Activated naive CD4-positive, alpha-beta T cell treated with anti-CD3 and anti-CD28 coated beads, Interleukin-2, amount 50 U/mL, for 24 hours (primary cell): Measurements from ENCODE around the gene ZNF407.
"Not testable (repeated sequence)": the region's sequence is repeated elsewhere in the genome, so short reads cannot be mapped to it uniquely, and the experiment has no call there.

Experiments used
- H3K27ac Mint-ChIP-seq: one replicate; pipeline ENCODE4 v1.8.0; 2021; ENCODE audit warnings: mild to moderate bottlenecking, mixed read lengths
- H3K27me3 Mint-ChIP-seq: one replicate; pipeline ENCODE4 v1.8.0; 2021; ENCODE audit warnings: mixed read lengths
- H3K36me3 Mint-ChIP-seq: one replicate; pipeline ENCODE4 v1.8.0; 2021; ENCODE audit warnings: mixed read lengths
- H3K4me1 Mint-ChIP-seq: one replicate; pipeline ENCODE4 v1.8.0; 2021; ENCODE audit warnings: mixed read lengths
- H3K4me3 Mint-ChIP-seq: one replicate; pipeline ENCODE4 v1.8.0; 2021; ENCODE audit warnings: mild to moderate bottlenecking, mixed read lengths
- H3K9me3 Mint-ChIP-seq: one replicate; pipeline ENCODE4 v1.8.0; 2021; ENCODE audit warnings: mixed read lengths

ZNF407 gene

GRCh38 chr18:75097491-75098225 lies 500.0 kb downstream of the ZNF407 start:
- Mint-ChIP-seq H3K9me3 (peaks cover 16% of the 10 kb centered on the region), H3K27me3 (no peaks in the 10 kb centered on the region), H3K4me1 (no peaks in the 10 kb centered on the region), H3K4me3 (no peak overlapping the region), H3K27ac (no peak overlapping the region), H3K36me3 (peaks cover 9% of the 10 kb centered on the region)

GRCh38 chr18:75100832-75101630 lies 503.4 kb downstream of the ZNF407 start:
- Mint-ChIP-seq H3K27me3 (no peaks in the 10 kb centered on the region), H3K4me1 (no peaks in the 10 kb centered on the region), H3K9me3 (peaks cover 11% of the 10 kb centered on the region), H3K27ac (no peak overlapping the region), H3K4me3 (no peak overlapping the region), H3K36me3 (peaks cover 5% of the 10 kb centered on the region)

GRCh38 chr18:75101916-75102315 lies 504.2 kb downstream of the ZNF407 start:
- Mint-ChIP-seq H3K36me3 (peaks cover 5% of the 10 kb centered on the region), H3K4me1 (no peaks in the 10 kb centered on the region), H3K27me3 (no peaks in the 10 kb centered on the region), H3K4me3 (no peak overlapping the region), H3K9me3 (peaks cover 11% of the 10 kb centered on the region), H3K27ac (no peak overlapping the region)

GRCh38 chr18:75104029-75104428 lies 506.4 kb downstream of the ZNF407 start:
- not testable (repeated sequence) for H3K4me1 Mint-ChIP-seq, H3K4me3 Mint-ChIP-seq, H3K27me3 Mint-ChIP-seq, H3K36me3 Mint-ChIP-seq, H3K27ac Mint-ChIP-seq
- H3K9me3 Mint-ChIP-seq, result peaks cover 11% of the 10 kb centered on the region

GRCh38 chr18:75104483-75104882 lies 506.8 kb downstream of the ZNF407 start:
- H3K27ac Mint-ChIP-seq, result no peak overlapping the region
- H3K27me3 Mint-ChIP-seq, result peaks cover 1% of the 10 kb centered on the region
- H3K4me3 Mint-ChIP-seq, result no peak overlapping the region
- no peaks in the 10 kb centered on the region for H3K4me1 Mint-ChIP-seq
- H3K36me3 Mint-ChIP-seq, result peaks cover 5% of the 10 kb centered on the region
- peaks cover 11% of the 10 kb centered on the region for H3K9me3 Mint-ChIP-seq

- no peaks in the 10 kb centered on the region for H3K4me1 Mint-ChIP-seq
- H3K27me3 Mint-ChIP-seq, result peaks cover 1% of the 10 kb centered on the region
- peaks cover 5% of the 10 kb centered on the region for H3K36me3 Mint-ChIP-seq
- H3K9me3 Mint-ChIP-seq, result peaks cover 11% of the 10 kb centered on the region
- no peak overlapping the region for H3K4me3 Mint-ChIP-seq
- no peak overlapping the region for H3K27ac Mint-ChIP-seq
These were observed 508.0 kb downstream of the ZNF407 start for GRCh38 chr18:75105551-75106254.

- H3K36me3 Mint-ChIP-seq, result peaks cover 2% of the 10 kb centered on the region
- H3K4me1 Mint-ChIP-seq, result no peaks in the 10 kb centered on the region
- no peak overlapping the region for H3K27ac Mint-ChIP-seq
- H3K9me3 Mint-ChIP-seq, result peaks cover 4% of the 10 kb centered on the region
- H3K27me3 Mint-ChIP-seq, result peaks cover 1% of the 10 kb centered on the region
- H3K4me3 Mint-ChIP-seq, result no peak overlapping the region
These were observed 509.1 kb downstream of the ZNF407 start for GRCh38 chr18:75106746-75107145.

GRCh38 chr18:75107196-75107930 lies 509.7 kb downstream of the ZNF407 start:
- Mint-ChIP-seq H3K4me1 (no peaks in the 10 kb centered on the region), H3K36me3 (no peaks in the 10 kb centered on the region), H3K4me3 (no peak overlapping the region), H3K27ac (no peak overlapping the region), H3K27me3 (peaks cover 1% of the 10 kb centered on the region), H3K9me3 (no peaks in the 10 kb centered on the region)

GRCh38 chr18:75107931-75108276 lies 510.2 kb downstream of the ZNF407 start:
- Mint-ChIP-seq H3K27ac (no peak overlapping the region), H3K9me3 (no peaks in the 10 kb centered on the region), H3K4me3 (no peak overlapping the region), H3K36me3 (no peaks in the 10 kb centered on the region), H3K4me1 (no peaks in the 10 kb centered on the region), H3K27me3 (peaks cover 1% of the 10 kb centered on the region)

- H3K27me3 Mint-ChIP-seq, result peaks cover 1% of the 10 kb centered on the region
- no peaks in the 10 kb centered on the region for H3K9me3 Mint-ChIP-seq
- no peaks in the 10 kb centered on the region for H3K36me3 Mint-ChIP-seq
- H3K4me1 Mint-ChIP-seq, result no peaks in the 10 kb centered on the region
- no peak overlapping the region for H3K4me3 Mint-ChIP-seq
- no peak overlapping the region for H3K27ac Mint-ChIP-seq
These were observed 511.1 kb downstream of the ZNF407 start for GRCh38 chr18:75108579-75109318.

GRCh38 chr18:75109319-75109691 lies 511.6 kb downstream of the ZNF407 start:
- Mint-ChIP-seq H3K36me3 (no peaks in the 10 kb centered on the region), H3K4me1 (no peaks in the 10 kb centered on the region), H3K27me3 (peaks cover 1% of the 10 kb centered on the region), H3K4me3 (no peak overlapping the region), H3K9me3 (no peaks in the 10 kb centered on the region), H3K27ac (no peak overlapping the region)

- Mint-ChIP-seq H3K4me3 (no peak overlapping the region), H3K36me3 (no peaks in the 10 kb centered on the region), H3K9me3 (no peaks in the 10 kb centered on the region), H3K27ac (no peak overlapping the region), H3K27me3 (peaks cover 1% of the 10 kb centered on the region), H3K4me1 (no peaks in the 10 kb centered on the region)
These were observed 512.1 kb downstream of the ZNF407 start for GRCh38 chr18:75109819-75110218.

GRCh38 chr18:75110311-75110710 lies 512.6 kb downstream of the ZNF407 start:
- no peaks in the 10 kb centered on the region for H3K36me3 Mint-ChIP-seq

GRCh38 chr18:75110846-75111415 lies 513.3 kb downstream of the ZNF407 start:
- Mint-ChIP-seq H3K27ac (no peak overlapping the region), H3K4me3 (no peak overlapping the region), H3K4me1 (no peaks in the 10 kb centered on the region), H3K36me3 (no peaks in the 10 kb centered on the region), H3K9me3 (no peaks in the 10 kb centered on the region), H3K27me3 (peaks cover 1% of the 10 kb centered on the region)

More at GRCh38 chr18:75110311-75110710, 512.6 kb downstream of the ZNF407 start:
- no peak overlapping the region for H3K4me3 Mint-ChIP-seq
- H3K27me3 Mint-ChIP-seq, result peaks cover 1% of the 10 kb centered on the region
- no peaks in the 10 kb centered on the region for H3K4me1 Mint-ChIP-seq
- no peaks in the 10 kb centered on the region for H3K9me3 Mint-ChIP-seq
- no peak overlapping the region for H3K27ac Mint-ChIP-seq

- no peaks in the 10 kb centered on the region for H3K36me3 Mint-ChIP-seq
- no peaks in the 10 kb centered on the region for H3K4me1 Mint-ChIP-seq
- H3K27ac Mint-ChIP-seq, result no peak overlapping the region
- H3K27me3 Mint-ChIP-seq, result peaks cover 1% of the 10 kb centered on the region
- H3K4me3 Mint-ChIP-seq, result no peak overlapping the region
- no peaks in the 10 kb centered on the region for H3K9me3 Mint-ChIP-seq
These were observed 514.1 kb downstream of the ZNF407 start for GRCh38 chr18:75111760-75112159.
